Bronchial epithelial cell (primary cell): ENCODE measurements around the gene ACADVL. TPM values are rescaled to one million over a fixed set of nuclear protein-coding genes. Genes with fewer than 3 reads are reported as not detected.
A peak's percentile ranks its signal among the peaks of the same experiment; 100 is the strongest.

Source experiments
- DNase-seq: peaks from one replicate; pipeline ENCODE4 v3.0.0-alpha.2; 2010; ENCODE audit warnings: low read depth
- FAIRE-seq: peaks from 2 replicates; lab custom pipeline; 2011; peaks lifted over from hg19 to GRCh38; lab: Jason Lieb, UNC
- H3K27me3 ChIP-seq: 2 replicates; pipeline ENCODE4 v1.5.1; 2011; ENCODE audit warnings: low read length; ENCODE audit not compliant: control insufficient read depth, insufficient read depth
- H3K36me3 ChIP-seq: 2 replicates; pipeline ENCODE4 v1.5.1; 2011; ENCODE audit warnings: low read length; ENCODE audit not compliant: control insufficient read depth, insufficient read depth
- H3K4me3 ChIP-seq: 2 replicates; pipeline ENCODE4 v1.5.1; 2011; ENCODE audit warnings: mild to moderate bottlenecking, low read depth, low read length, control low read depth
- total RNA-seq: library from RNA; depleted of rRNA; stranded (reverse); fragments of >200 nt; gene quantifications from 2 replicates; pipeline ENCODE4 v1.2.1, GENCODE V29; 2014
- TF ChIP-seq, protein P1 (sequence below): IDR thresholded peaks from 2 replicates; pipeline ENCODE4 v1.5.1; 2011; ENCODE audit warnings: mild to moderate bottlenecking, moderate library complexity, low read length, control low read depth, inconsistent platforms; ENCODE audit not compliant: insufficient read depth, severe bottlenecking

The ACADVL gene
- total RNA-seq, 1 donor from 2014 or later: 216 TPM

- H3K36me3 ChIP-seq: peaks cover 11% of the 10 kb centered on the region
- no peaks in the 10 kb centered on the region for H3K27me3 ChIP-seq
- DNase-seq (no peak), FAIRE-seq (no peak)
- TF ChIP-seq, protein P1, sequence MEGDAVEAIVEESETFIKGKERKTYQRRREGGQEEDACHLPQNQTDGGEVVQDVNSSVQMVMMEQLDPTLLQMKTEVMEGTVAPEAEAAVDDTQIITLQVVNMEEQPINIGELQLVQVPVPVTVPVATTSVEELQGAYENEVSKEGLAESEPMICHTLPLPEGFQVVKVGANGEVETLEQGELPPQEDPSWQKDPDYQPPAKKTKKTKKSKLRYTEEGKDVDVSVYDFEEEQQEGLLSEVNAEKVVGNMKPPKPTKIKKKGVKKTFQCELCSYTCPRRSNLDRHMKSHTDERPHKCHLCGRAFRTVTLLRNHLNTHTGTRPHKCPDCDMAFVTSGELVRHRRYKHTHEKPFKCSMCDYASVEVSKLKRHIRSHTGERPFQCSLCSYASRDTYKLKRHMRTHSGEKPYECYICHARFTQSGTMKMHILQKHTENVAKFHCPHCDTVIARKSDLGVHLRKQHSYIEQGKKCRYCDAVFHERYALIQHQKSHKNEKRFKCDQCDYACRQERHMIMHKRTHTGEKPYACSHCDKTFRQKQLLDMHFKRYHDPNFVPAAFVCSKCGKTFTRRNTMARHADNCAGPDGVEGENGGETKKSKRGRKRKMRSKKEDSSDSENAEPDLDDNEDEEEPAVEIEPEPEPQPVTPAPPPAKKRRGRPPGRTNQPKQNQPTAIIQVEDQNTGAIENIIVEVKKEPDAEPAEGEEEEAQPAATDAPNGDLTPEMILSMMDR: no peak
- H3K4me3 ChIP-seq: no peak overlapping the region
Observed at GRCh38 chr17:7218166-7218565, 1.6 kb upstream of the ACADVL start.

DNA sequence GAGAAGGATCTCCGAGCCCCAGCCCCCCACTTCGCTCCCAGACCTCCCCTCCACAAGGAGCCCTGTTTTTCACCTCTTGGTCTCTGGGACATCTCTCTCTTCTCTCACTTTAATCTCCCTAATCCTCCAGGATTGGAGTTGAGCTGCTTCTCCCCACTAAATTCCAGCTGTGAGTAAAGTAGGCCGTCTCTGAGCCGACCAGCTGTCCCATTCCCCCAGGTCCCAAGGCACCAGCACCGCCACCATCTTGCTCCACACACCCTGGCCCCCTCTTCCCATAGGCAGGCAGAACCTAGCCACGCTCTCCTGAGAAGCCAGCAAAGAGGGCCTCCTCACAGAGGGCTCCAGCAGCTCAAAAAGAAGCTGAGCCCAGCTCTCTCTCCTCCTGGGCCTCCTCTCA lies 980 bp upstream of the ACADVL start:
- DNase-seq (no peak), FAIRE-seq (no peak)
- peaks cover 17% of the 10 kb centered on the region for H3K36me3 ChIP-seq
- H3K4me3 ChIP-seq: no peak overlapping the region
- no peaks in the 10 kb centered on the region for H3K27me3 ChIP-seq
- TF ChIP-seq, protein P1: no peak

GRCh38 chr17:7219229-7219811 lies 418 bp upstream of the ACADVL start:
- peaks cover 21% of the 10 kb centered on the region for H3K36me3 ChIP-seq
- H3K27me3 ChIP-seq: no peaks in the 10 kb centered on the region
- TF ChIP-seq, protein P1: no peak
- no peak for FAIRE-seq
- H3K4me3 ChIP-seq: peak overlapping the region; percentile 84
- no peak for DNase-seq

GRCh38 chr17:7220593-7221277 lies 997 bp downstream of the ACADVL start:
- TF ChIP-seq, protein P1: peak; percentile 86
- Histone ChIP-seq H3K27me3 (no peaks in the 10 kb centered on the region), H3K4me3 (peak overlapping the region; percentile 84), H3K36me3 (peaks cover 27% of the 10 kb centered on the region)
- peak; percentile 63 for DNase-seq
- FAIRE-seq: peak; percentile 97

GRCh38 chr17:7221278-7222092 lies 1.7 kb downstream of the ACADVL start:
- H3K27me3 ChIP-seq: no peaks in the 10 kb centered on the region
- TF ChIP-seq, protein P1: no peak
- DNase-seq (no peak), FAIRE-seq (peak; percentile 13)
- peaks cover 29% of the 10 kb centered on the region for H3K36me3 ChIP-seq
- no peak overlapping the region for H3K4me3 ChIP-seq
